PFSK-1 (cell line): Measurements from ENCODE around the gene WDR48.

ENCODE experiments used
- FOXP2 ChIP-seq: optimal IDR thresholded peaks from 2 replicates; pipeline ENCODE3; 2011; ENCODE audit warnings: borderline replicate concordance, control low read depth, inconsistent platforms; ENCODE audit not compliant: insufficient read depth; ENCODE audit errors: extremely low read length, extremely low read depth
- POLR2AphosphoS5 ChIP-seq: IDR thresholded peaks from 2 replicates; pipeline ENCODE4 v1.6.1; 2012; ENCODE audit warnings: low read depth, mild to moderate bottlenecking, control low read depth, low read length, moderate library complexity
- REST ChIP-seq, 2 experiments: IDR thresholded peaks; 2 replicates each; pipeline versions ENCODE4 v1.6.1 to v1.8.0; 2011 to 2012; ENCODE audit warnings: low read depth in 2 of 2, low read length in 2 of 2, control low read depth in 1 of 2, inconsistent platforms in 1 of 2, mild to moderate bottlenecking in 1 of 2, moderate library complexity in 1 of 2; ENCODE audit not compliant: insufficient read depth in 1 of 2
- SIN3A ChIP-seq: IDR thresholded peaks from 2 replicates; pipeline ENCODE4 v1.6.1; 2012; ENCODE audit warnings: mild to moderate bottlenecking, low read length, moderate library complexity, borderline replicate concordance; ENCODE audit not compliant: insufficient read depth
- TAF1 ChIP-seq: IDR thresholded peaks from 2 replicates; pipeline ENCODE4 v1.6.1; 2012; ENCODE audit warnings: low read length, control low read depth, borderline replicate concordance; ENCODE audit not compliant: insufficient read depth

Gene WDR48

GRCh38 chr3:39056151-39056550 lies 4.3 kb downstream of the WDR48 start:
- TF ChIP-seq FOXP2 (no peak), POLR2AphosphoS5 (no peak), TAF1 (no peak), SIN3A (no peak), REST (IDR thresholded peaks at IDR 0.05; ENCODE audit: insufficient read depth in 1 of 2, low read depth in 2 of 2, low read length in 2 of 2) (no peak)

- TF ChIP-seq FOXP2 = no peak
- TF ChIP-seq REST (IDR thresholded peaks at IDR 0.05; ENCODE audit: insufficient read depth in 1 of 2, low read depth in 2 of 2, low read length in 2 of 2) = no peak
- no peak for TF ChIP-seq SIN3A
- TF ChIP-seq POLR2AphosphoS5 = no peak
- TF ChIP-seq TAF1 = no peak
Observed at GRCh38 chr3:39062180-39062579, 10.4 kb downstream of the WDR48 start.

- no peak for TF ChIP-seq REST (IDR thresholded peaks at IDR 0.05; ENCODE audit: insufficient read depth in 1 of 2, low read depth in 2 of 2, low read length in 2 of 2)
- TF ChIP-seq SIN3A = no peak
- TF ChIP-seq POLR2AphosphoS5 = no peak
- no peak for TF ChIP-seq TAF1
- no peak for TF ChIP-seq FOXP2
Observed at GRCh38 chr3:39063143-39063542, 11.3 kb downstream of the WDR48 start.

- no peak for TF ChIP-seq POLR2AphosphoS5
- no peak for TF ChIP-seq REST (IDR thresholded peaks at IDR 0.05; ENCODE audit: insufficient read depth in 1 of 2, low read depth in 2 of 2, low read length in 2 of 2)
- TF ChIP-seq TAF1 = no peak
- TF ChIP-seq FOXP2 = no peak
- no peak for TF ChIP-seq SIN3A
Observed at GRCh38 chr3:39064646-39065045, 12.8 kb downstream of the WDR48 start.

- TF ChIP-seq TAF1 = no peak
- no peak for TF ChIP-seq POLR2AphosphoS5
- TF ChIP-seq REST (IDR thresholded peaks at IDR 0.05; ENCODE audit: insufficient read depth in 1 of 2, low read depth in 2 of 2, low read length in 2 of 2) = no peak
- no peak for TF ChIP-seq FOXP2
- TF ChIP-seq SIN3A = no peak
Observed at GRCh38 chr3:39065197-39065596, 13.4 kb downstream of the WDR48 start.
